NCI-H510A (cell line): Measurements from ENCODE around the gene LRP8.

Experiments used
- DNase-seq: peaks from one replicate; lab custom pipeline; 2025; lab: John Stamatoyannopoulos, UW

LRP8 gene

GRCh38 chr1:53258216-53258615, 69.7 kb downstream of the LRP8 start:
- DNase-seq = no peak

GRCh38 chr1:53257454-53258081, 70.3 kb downstream of the LRP8 start:
- DNase-seq = no peak

- no peak for DNase-seq
Observed at GRCh38 chr1:53256511-53257453, 71.1 kb downstream of the LRP8 start.

- no peak for DNase-seq
Observed at GRCh38 chr1:53255031-53255430, 72.8 kb downstream of the LRP8 start.

- DNase-seq = no peak
Observed at GRCh38 chr1:53254011-53254640, 73.7 kb downstream of the LRP8 start.

GRCh38 chr1:53250325-53250724, 77.5 kb downstream of the LRP8 start:
- DNase-seq = no peak

GRCh38 chr1:53249706-53250105, 78.2 kb downstream of the LRP8 start:
- no peak for DNase-seq

- DNase-seq = no peak
Observed at GRCh38 chr1:53246261-53247134, 81.4 kb downstream of the LRP8 start.

- no peak for DNase-seq
Observed at GRCh38 chr1:53244141-53244540, 83.7 kb downstream of the LRP8 start.

GRCh38 chr1:53242381-53242780, 85.5 kb downstream of the LRP8 start:
- no peak for DNase-seq

- DNase-seq = no peak
Observed at GRCh38 chr1:53241828-53242227, 86.0 kb downstream of the LRP8 start.

- DNase-seq = peak; percentile 95
Observed at GRCh38 chr1:53238197-53239155, 89.4 kb downstream of the LRP8 start, which contains the start of gene MAGOH. Gene MAGOH (minus strand): TSS chr1:53238518. CDS start chr1:53238448, 70 bp downstream.

- DNase-seq = no peak
Observed at GRCh38 chr1:53237638-53238037, 90.2 kb downstream of the LRP8 start.

GRCh38 chr1:53220962-53221286, 106.9 kb downstream of the LRP8 start:
- DNase-seq = no peak

GRCh38 chr1:53220171-53220961, 107.5 kb downstream of the LRP8 start, which contains the start of gene CZIB:
Gene CZIB (minus strand): TSS chr1:53220634. CDS start chr1:53220575, 59 bp downstream.
- peak; percentile 93 for DNase-seq

GRCh38 chr1:53219711-53220110, 108.2 kb downstream of the LRP8 start:
- no peak for DNase-seq

GRCh38 chr1:53218201-53218600, 109.7 kb downstream of the LRP8 start:
- no peak for DNase-seq

GRCh38 chr1:53214376-53214940, 113.4 kb downstream of the LRP8 start:
- DNase-seq = no peak

- no peak for DNase-seq
Observed at GRCh38 chr1:53210954-53211353, 116.9 kb downstream of the LRP8 start.
